K562 (cell line): Measurements from ENCODE around the gene TARBP1. TPM values are rescaled to one million over a fixed set of nuclear protein-coding genes. Genes with fewer than 3 reads are reported as not detected.

Experiments
- ATAC-seq: fragments of 200-7000 bp; cut with Tn5 transposase; 3 replicates; pipeline ENCODE4 v1.9.1; 2020; ENCODE audit warnings: moderate library complexity
- BruUV-seq: library from RNA; stranded (reverse); fragments of 400-500 nt; replicated peaks from 2 replicates; lab custom pipeline; 2021; lab: Mats Ljungman, UMichigan
- CTCF ChIA-PET: fragments of 300-600 bp; formaldehyde crosslinking; extraction: SDS; loops from one replicate; lab custom pipeline; 2021; ENCODE audit warnings: low intra/inter-chr PET ratio; lab: Yijun Ruan, JAX
- POLR2A ChIA-PET: fragments of 300-600, 350-650 bp; sonication (Branson Sonifier 250); formaldehyde crosslinking; extraction: SDS; loops from one replicate; lab custom pipeline; 2021; ENCODE audit warnings: antibody characterized with exemption, inconsistent platforms; lab: Yijun Ruan, JAX
- DNase-seq, 4 experiments: peaks; one replicate each; pipeline versions ENCODE4 v3.0.0 to v3.0.0-alpha.2; 2011 to 2018; ENCODE audit warnings: low spot score in 3 of 4, mixed read lengths in 3 of 4; ENCODE audit errors: extremely low read depth in 1 of 4
- FAIRE-seq: peaks from 2 replicates; lab custom pipeline; 2011; peaks lifted over from hg19 to GRCh38; lab: Jason Lieb, UNC
- H2AFZ ChIP-seq: 2 replicates; pipeline ENCODE4 v1.6.0; 2011; ENCODE audit warnings: low read depth, low read length, control low read depth, inconsistent platforms
- H3K27ac ChIP-seq: fragments of 200-600 bp; 3 replicates; pipeline ENCODE4 v1.8.0; 2011; ENCODE audit warnings: low read depth, mild to moderate bottlenecking, control low read depth, inconsistent platforms, low read length, moderate library complexity, mixed read lengths; ENCODE audit errors: extremely low read depth
- H3K27me3 ChIP-seq, 2 experiments: fragments of 300-600 bp in 1 of 2; 2 replicates in 1 of 2; 3 replicates in 1 of 2; pipeline versions ENCODE4 v1.6.0 to v1.8.0; 2011; ENCODE audit warnings: inconsistent platforms in 2 of 2, low read length in 2 of 2, mild to moderate bottlenecking in 1 of 2, mixed read lengths in 1 of 2, moderate library complexity in 1 of 2; ENCODE audit not compliant: control insufficient read depth in 2 of 2, insufficient read depth in 2 of 2
- H3K36me3 ChIP-seq: fragments of 300-600 bp; 3 replicates; pipeline ENCODE4 v1.8.0; 2011; ENCODE audit warnings: mild to moderate bottlenecking, low read length, inconsistent platforms; ENCODE audit not compliant: control insufficient read depth, insufficient read depth
- H3K4me1 ChIP-seq, 2 experiments: fragments of 200-600 bp in 1 of 2; replicated peaks in 1 of 2; 2 replicates in 1 of 2; 3 replicates in 1 of 2; pipeline versions ENCODE4 v1.5.1 to v1.8.0; 2011; ENCODE audit warnings: inconsistent platforms in 2 of 2, low read length in 2 of 2, mild to moderate bottlenecking in 1 of 2, mixed read lengths in 1 of 2, moderate library complexity in 1 of 2; ENCODE audit not compliant: control insufficient read depth in 2 of 2, insufficient read depth in 2 of 2
- H3K4me2 ChIP-seq: 2 replicates; pipeline ENCODE4 v1.6.1; 2011; ENCODE audit warnings: low read length, control low read depth, inconsistent platforms, mixed read lengths; ENCODE audit not compliant: insufficient read depth
- H3K4me3 ChIP-seq: fragments of 200-600 bp; sonication (generic), shearing (Covaris generic); 2 replicates; pipeline ENCODE4 v1.5.1; 2016; ENCODE audit warnings: control low read depth, inconsistent platforms
- H3K79me2 ChIP-seq: fragments of 200-600 bp; 3 replicates; pipeline ENCODE4 v1.8.0; 2011; ENCODE audit warnings: low read length, inconsistent platforms; ENCODE audit not compliant: control insufficient read depth, insufficient read depth
- H3K9ac ChIP-seq, 2 experiments: 2 replicates each; pipeline versions ENCODE4 v1.6.0 to v1.6.1; 2011; ENCODE audit warnings: low read depth in 2 of 2, low read length in 2 of 2, control low read depth in 1 of 2, inconsistent platforms in 1 of 2, mild to moderate bottlenecking in 1 of 2, mixed read lengths in 1 of 2; ENCODE audit not compliant: insufficient read depth in 1 of 2
- H3K9me1 ChIP-seq: one replicate; pipeline ENCODE4 v1.6.0; 2011; ENCODE audit warnings: inconsistent platforms, mild to moderate bottlenecking, low read length, moderate library complexity; ENCODE audit not compliant: control insufficient read depth, insufficient read depth
- H3K9me3 ChIP-seq: replicated peaks from 2 replicates; pipeline ENCODE4 v1.5.1; 2011; ENCODE audit warnings: low read depth, low read length, inconsistent platforms; ENCODE audit not compliant: control insufficient read depth, insufficient read depth
- H4K20me1 ChIP-seq: replicated peaks from 2 replicates; pipeline ENCODE4 v1.6.1; 2011; ENCODE audit warnings: low read length, inconsistent platforms, mixed read lengths; ENCODE audit not compliant: control insufficient read depth, insufficient read depth
- KAT7 ChIP-seq: sonication (generic); formaldehyde crosslinking; IDR thresholded peaks from 2 replicates; pipeline ENCODE4 v1.8.0; 2022; ENCODE audit warnings: missing genetic modification reagents, mild to moderate bottlenecking, borderline replicate concordance
- NCOA2 ChIP-seq, 2 experiments: fragments of 450-650 bp; IDR thresholded peaks; 2 replicates each; pipeline ENCODE4 v1.6.1; 2018; ENCODE audit warnings: mild to moderate bottlenecking in 2 of 2, moderate library complexity in 1 of 2; ENCODE audit not compliant: partially characterized antibody in 2 of 2
- NRF1 ChIP-seq, 2 experiments: fragments of 450-650 bp; IDR thresholded peaks in 1 of 2; conservative IDR thresholded peaks in 1 of 2; 2 replicates each; pipeline ENCODE4 v1.6.1; 2014; ENCODE audit warnings: mild to moderate bottlenecking in 2 of 2
- PPARD ChIP-seq: fragments of 250-450 bp; sonication (Bioruptor Pico); IDR thresholded peaks from 2 replicates; pipeline ENCODE4 v1.8.0; 2022; ENCODE audit warnings: inconsistent platforms, mild to moderate bottlenecking, moderate library complexity
- RREB1 ChIP-seq: fragments of 250-450 bp; sonication (Bioruptor Pico); IDR thresholded peaks from 2 replicates; pipeline ENCODE4 v1.4.0; 2020
- UBTF ChIP-seq, 2 experiments: IDR thresholded peaks; 2 replicates each; pipeline ENCODE4 v1.6.1; 2012; ENCODE audit warnings: improper control_type of control experiment in 2 of 2, low read depth in 2 of 2, low read length in 2 of 2, borderline replicate concordance in 1 of 2
- ZNF282 ChIP-seq: sonication (generic); formaldehyde crosslinking; IDR thresholded peaks from 2 replicates; pipeline ENCODE4 v1.8.1; 2023; ENCODE audit warnings: missing genetic modification reagents
- WGBS: fragments of 100-300 bp; shearing (Covaris generic); methylation state at CpG from one replicate; pipeline ENCODE4 v1.1.6; 2016; ENCODE audit warnings: low coverage, mixed read lengths; ENCODE audit not compliant: insufficient coverage; ENCODE audit errors: missing lambda C conversion rate; 5-methylcytosine and 5-hydroxymethylcytosine counted together
- in situ Hi-C: fragments of 300-500 bp; cut with MboI; formaldehyde crosslinking; loops from 4 replicates; pipeline ENCODE4 v1.15.0; 2018; ENCODE audit warnings: inconsistent platforms, mixed read lengths
- intact Hi-C: fragments of 100-400 bp; cut with micrococcal nuclease; formaldehyde crosslinking; loops from 2 replicates; pipeline ENCODE4 v1.14.2; 2022
- polyA plus RNA-seq, 8 experiments: library from polyadenylated mRNA; depleted of rRNA in 4 of 8; stranded (reverse) in 5 of 8; unstranded in 3 of 8; fragments of >200 nt; fragmentation: Nextera tagmentation in 2 of 8; fragmentation: Illumina TruSeq in 1 of 8; extraction: Ambion mirVana in 2 of 8; extraction: Trizol in 1 of 8; gene quantifications; 2 replicates each; pipeline versions ENCODE4 v1.2.1 to v1.2.3, GENCODE V29; 2011 to 2014; ENCODE audit warnings: inconsistent platforms in 1 of 8, missing spikeins in 1 of 8
- total RNA-seq, 7 experiments: library from RNA; depleted of rRNA in 6 of 7; stranded (reverse); fragments of >200 nt in 6 of 7; fragmentation: Illumina TruSeq in 2 of 7; extraction: Trizol in 2 of 7; gene quantifications; 2 replicates each; pipeline versions ENCODE4 v1.2.1 to v1.2.3, GENCODE V29; 2011 to 2021; ENCODE audit warnings: low replicate concordance in 1 of 7

TARBP1 gene
- total and polyA plus RNA-seq, 9 of the 15 experiments (the other 6 are each of a cell fraction or from before 2014, with no cell fraction given) = 8.8 to 48.0 (median 22.9) TPM

- Histone ChIP-seq H3K27me3 (no peaks in the 10 kb centered on the region), H2AFZ (no peak overlapping the region), H3K79me2 (no peaks in the 10 kb centered on the region), H3K9ac (no peak overlapping the region), H3K9me3 (no peaks in the 10 kb centered on the region), H3K9me1 (no peaks in the 10 kb centered on the region), H3K27ac (no peak overlapping the region), H3K36me3 (peaks cover 34% of the 10 kb centered on the region; the same call in 2 of the 3 replicates), H3K4me2 (no peak overlapping the region), H4K20me1 (no peaks in the 10 kb centered on the region), H3K4me3 (no peak overlapping the region), H3K4me1 (no peaks in the 10 kb centered on the region)
- ChIA-PET CTCF (no interaction called here), POLR2A (interaction anchor here (0.6 to 1.2 kb wide), 3 partner anchors 9 to 654 kb away, joined by 3 to 4 read pairs (median 3); no protein-coding TSS in a partner anchor)
- 72% methylated on average over 6 of the region's 6 CpGs for WGBS
- DNase-seq (no peak), ATAC-seq (no peak), FAIRE-seq (no peak)
- TF ChIP-seq NCOA2 (IDR thresholded peaks at IDR 0.05; ENCODE audit: partially characterized antibody in 2 of 2) (no peak), UBTF (IDR thresholded peaks at IDR 0.05; ENCODE audit: borderline replicate concordance in 1 of 2, low read depth in 2 of 2, low read length in 2 of 2) (no peak), PPARD (CRISPR knock-in tag) (no peak), KAT7 (CRISPR knock-in tag) (no peak), ZNF282 (no peak), RREB1 (no peak), NRF1 (conservative IDR thresholded peaks at IDR 0.05 in 1 of 2, IDR thresholded peaks at IDR 0.05 in 1 of 2) (no peak)
- intact Hi-C loops (no loop called here), in situ Hi-C loops (no loop called here)
- BruUV-seq = no TSS peak
These were observed 11.2 kb downstream of the TARBP1 start for GRCh38 chr1:234467821-234468220.
